HG03108 (cell line): ENCODE measurements around the gene PDPK1.
"Not testable (repeated sequence)": the region's sequence is repeated elsewhere in the genome, so short reads cannot be mapped to it uniquely, and the experiment has no call there.

Experiments used
- ATAC-seq: cut with Tn5 transposase; IDR thresholded peaks from one replicate; pipeline ENCODE4 v1.9.1; 2021; ENCODE audit warnings: moderate library complexity; ENCODE audit not compliant: unreplicated experiment

The PDPK1 gene

DNA sequence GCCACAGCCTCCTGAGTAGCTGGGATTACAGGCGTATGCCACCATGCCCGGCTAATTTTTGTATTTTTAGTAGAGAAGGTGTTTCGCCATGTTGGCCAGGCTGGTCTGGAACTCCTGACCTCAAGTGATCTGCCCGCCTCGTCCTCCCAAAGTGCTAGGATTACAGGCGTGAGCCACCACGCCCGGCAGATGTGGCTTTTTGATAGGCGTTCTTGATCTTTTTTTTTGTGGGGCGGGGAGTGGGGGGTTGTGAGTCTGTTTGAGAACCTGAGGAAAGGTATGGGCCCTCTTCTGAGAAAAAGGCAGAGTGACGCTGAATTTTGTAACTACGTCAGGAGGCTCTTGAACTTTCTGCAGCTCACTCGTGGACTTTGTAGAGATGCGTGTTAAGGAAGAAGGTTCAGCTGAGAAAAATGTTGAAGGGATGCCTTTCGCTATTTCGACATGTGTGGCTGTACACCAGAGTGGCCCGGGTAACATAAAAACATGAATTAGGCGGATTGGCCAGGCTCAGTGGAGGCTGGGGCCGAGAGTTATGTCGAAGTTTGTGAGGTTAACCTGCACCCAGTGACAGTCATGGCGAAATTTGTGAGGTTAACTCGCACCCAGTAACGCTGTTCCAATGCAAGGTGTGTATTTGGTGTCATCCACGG, 1.5 kb downstream of the PDPK1 start:
- ATAC-seq = not testable (repeated sequence)

- ATAC-seq = not testable (repeated sequence)
Measured at GRCh38 chr16:2539845-2540458, 2.1 kb downstream of the PDPK1 start.

GRCh38 chr16:2540912-2541311, 3.1 kb downstream of the PDPK1 start:
- not testable (repeated sequence) for ATAC-seq

- not testable (repeated sequence) for ATAC-seq
Measured at GRCh38 chr16:2541409-2541808, 3.6 kb downstream of the PDPK1 start.

GRCh38 chr16:2543771-2544170, 6.0 kb downstream of the PDPK1 start:
- not testable (repeated sequence) for ATAC-seq

GRCh38 chr16:2550283-2550878, 12.6 kb downstream of the PDPK1 start:
- not testable (repeated sequence) for ATAC-seq

DNA sequence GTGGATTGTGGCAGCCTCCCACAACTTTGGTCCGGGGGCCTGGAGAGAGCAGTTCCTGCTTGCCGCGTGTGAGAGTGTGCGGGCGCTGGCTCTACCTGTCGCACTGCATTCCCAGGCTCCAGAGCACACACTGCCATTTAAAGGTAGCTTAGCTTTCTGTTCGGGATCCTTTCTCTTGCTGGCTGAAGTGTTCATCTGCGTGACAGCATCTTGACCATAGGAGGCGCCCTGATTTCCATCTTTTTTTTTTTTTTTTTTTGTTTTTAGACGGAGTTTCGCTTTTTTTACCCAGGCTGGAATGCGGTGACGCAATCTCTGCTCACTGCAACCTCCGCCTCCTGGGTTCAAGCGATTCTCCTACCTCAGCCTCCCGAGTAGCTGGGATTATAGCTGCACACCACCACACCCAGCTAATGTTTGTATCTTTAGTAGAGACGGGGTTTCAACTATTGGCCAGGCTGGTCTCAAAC, 13.6 kb downstream of the PDPK1 start:
- ATAC-seq = not testable (repeated sequence)

DNA sequence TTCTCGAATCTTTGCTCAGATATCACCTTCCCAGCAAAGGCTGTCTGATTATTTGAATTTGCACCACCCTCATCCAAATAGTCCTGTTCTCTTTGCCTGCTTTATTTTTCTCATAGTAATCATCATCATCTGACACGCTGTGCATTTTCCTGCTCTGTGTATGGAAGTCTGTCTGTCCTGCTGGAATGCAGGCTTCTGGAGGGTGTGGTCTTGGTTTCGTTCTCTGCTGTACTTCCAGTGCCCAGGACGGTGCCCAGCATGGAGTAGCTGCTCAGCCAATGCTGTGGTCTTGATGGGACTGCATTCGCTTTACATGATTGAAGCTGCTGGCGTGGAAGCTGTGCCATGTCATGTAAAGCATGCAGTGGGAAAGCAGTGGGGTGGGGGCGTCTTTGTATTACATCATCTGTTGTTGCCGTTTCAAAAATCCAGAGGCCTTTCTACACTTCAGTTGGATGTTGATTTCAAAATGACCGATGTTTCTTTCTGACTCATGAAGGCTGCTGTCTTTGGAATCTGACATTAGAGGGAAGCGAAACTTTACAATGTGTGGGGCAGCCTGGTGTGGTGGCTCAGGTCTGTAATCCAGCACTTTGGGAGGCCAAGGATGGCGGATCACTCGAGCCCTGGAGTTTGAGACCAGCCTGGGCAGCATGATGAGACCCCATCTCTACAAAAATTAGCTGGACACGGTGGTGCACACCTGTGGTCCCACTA, 17.0 kb downstream of the PDPK1 start:
- not testable (repeated sequence) for ATAC-seq

DNA sequence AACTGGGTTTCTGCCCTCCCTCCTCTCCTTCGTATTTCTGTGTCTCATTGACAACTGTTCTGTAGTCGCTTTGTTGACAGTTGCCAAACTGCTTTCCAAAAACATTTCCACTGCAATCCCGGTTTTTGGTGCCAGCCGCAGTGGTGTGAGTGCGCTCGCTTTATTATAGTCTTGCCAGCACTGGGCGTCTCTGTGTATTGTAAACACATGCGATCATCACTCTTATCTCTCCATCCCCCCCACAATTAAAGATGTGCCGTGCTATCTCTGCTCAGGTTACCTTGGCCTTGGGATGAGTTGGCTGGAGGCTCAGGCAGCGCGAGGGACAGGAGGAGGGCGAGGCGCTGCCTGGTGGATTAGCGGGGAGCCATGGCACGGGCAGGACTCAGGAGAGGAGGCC, 19.3 kb downstream of the PDPK1 start:
- ATAC-seq = not testable (repeated sequence)

- ATAC-seq = peak; percentile 36
Measured at GRCh38 chr16:2560131-2560797, 22.4 kb downstream of the PDPK1 start.

DNA sequence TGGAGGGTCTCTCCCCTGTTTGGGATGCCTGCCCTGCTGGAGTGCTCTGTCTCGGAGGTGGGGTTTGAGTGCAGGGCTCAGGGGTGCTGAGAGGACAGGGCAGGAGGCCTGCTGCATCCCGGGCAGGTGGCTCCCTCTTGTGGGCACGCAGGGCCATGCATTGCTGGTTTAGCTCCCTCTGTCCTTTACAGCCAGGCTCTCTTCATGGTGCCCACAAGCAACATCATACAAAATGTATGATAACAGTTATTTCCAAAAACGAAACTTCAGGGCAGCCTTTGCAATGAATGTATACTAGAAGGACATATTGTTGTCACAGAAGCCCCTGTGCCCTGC, 22.9 kb downstream of the PDPK1 start:
- ATAC-seq = peak; percentile 47

GRCh38 chr16:2567506-2567905, 29.7 kb downstream of the PDPK1 start:
- not testable (repeated sequence) for ATAC-seq

DNA sequence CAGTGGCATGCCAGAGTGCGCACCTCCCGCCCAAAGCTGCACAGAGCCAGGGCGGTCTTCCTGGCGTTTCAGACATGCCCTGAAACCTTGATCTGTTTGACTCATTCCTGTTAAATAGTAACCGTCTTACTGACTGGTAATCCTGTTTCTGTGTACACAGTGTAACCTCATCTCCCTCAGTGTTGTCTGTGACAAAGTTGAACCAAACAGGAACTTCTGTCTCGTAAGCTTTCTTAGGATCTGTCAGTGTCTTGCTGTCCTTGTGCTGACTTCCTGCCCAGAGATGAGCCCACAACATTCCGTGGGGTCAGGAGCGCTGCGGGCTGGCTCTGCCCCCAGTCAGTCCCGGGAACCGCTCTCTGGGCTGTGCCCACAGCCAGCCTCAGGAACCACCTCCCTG, 30.8 kb downstream of the PDPK1 start:
- ATAC-seq = not testable (repeated sequence)

GRCh38 chr16:2572704-2573103, 34.9 kb downstream of the PDPK1 start:
- ATAC-seq = not testable (repeated sequence)

DNA sequence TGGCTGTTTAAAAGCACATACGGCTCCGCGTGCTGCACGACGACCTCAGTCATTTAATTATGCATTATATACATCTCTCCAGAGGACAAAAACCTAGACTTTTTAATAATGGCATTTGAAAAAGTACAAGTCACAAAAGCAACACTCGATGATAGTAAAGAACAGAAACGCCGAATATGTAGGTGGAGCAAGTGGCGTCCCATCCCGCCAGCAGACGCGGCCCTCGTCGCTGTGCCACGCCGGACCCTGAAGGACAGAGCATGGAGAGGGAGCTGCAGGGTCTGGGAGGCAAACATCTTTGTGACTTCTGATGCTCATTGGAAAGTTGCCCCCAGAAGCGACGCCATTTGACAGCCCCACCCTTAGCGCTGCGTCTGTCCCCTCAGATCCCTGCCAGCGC, 38.0 kb downstream of the PDPK1 start:
- not testable (repeated sequence) for ATAC-seq

DNA sequence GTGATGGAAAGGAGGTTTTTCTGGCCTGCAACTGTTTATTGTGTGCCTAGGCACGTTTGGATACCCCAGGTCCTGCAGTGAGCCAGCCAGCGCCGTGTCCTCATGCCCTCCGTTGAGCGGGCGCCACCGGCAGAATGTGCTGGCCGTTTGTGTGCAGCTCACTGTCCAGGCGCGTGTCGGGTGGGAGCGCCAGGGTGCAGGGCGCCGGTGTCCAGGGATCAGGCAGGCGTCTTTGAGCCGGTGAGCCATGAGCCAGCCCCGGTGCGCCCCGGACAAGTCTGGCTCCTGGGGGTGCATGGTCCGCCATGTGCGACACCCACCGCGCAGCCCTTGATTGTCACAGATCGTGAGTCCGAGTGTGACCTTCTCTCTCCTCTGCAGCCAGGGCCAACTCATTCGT, 39.2 kb downstream of the PDPK1 start:
- ATAC-seq = not testable (repeated sequence)

DNA sequence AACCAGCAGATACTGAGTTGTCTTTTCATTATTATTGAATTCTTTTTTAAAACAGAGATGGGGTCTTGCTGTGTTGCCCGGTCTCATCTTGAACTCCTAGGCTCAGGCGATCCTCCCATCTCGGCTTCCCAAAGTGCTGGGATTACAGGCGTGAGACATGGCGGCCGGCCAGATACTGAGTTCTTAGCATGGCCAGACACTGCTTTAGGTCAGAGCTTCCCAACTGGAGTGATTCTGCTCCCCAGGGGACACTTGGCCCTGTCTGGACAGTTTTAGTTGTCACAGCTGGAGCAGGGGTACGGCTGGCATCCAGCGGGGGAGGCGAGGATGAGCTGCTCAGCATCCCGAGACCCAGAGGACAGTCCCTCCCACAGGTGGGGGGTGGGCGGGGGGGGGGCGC, 41.1 kb downstream of the PDPK1 start:
- not testable (repeated sequence) for ATAC-seq

- not testable (repeated sequence) for ATAC-seq
Measured at GRCh38 chr16:2580143-2580542, 42.3 kb downstream of the PDPK1 start.

GRCh38 chr16:2580818-2581217, 43.0 kb downstream of the PDPK1 start:
- ATAC-seq = not testable (repeated sequence)

GRCh38 chr16:2584729-2585650, 47.2 kb downstream of the PDPK1 start:
- no peak for ATAC-seq
